SK-N-MC (cell line): ENCODE measurements around the gene ABITRAM.

Experiments
- DNase-seq: peaks from one replicate; pipeline ENCODE4 v3.0.0-alpha.2; 2011; ENCODE audit warnings: low read depth, low spot score
- H3K27ac ChIP-seq: fragments of 200-600 bp; sonication (generic); 2 replicates; pipeline ENCODE4 v1.5.1; 2016; ENCODE audit warnings: mixed run types
- H3K36me3 ChIP-seq: fragments of 200-600 bp; sonication (generic); 2 replicates; pipeline ENCODE4 v1.6.1; 2017; ENCODE audit warnings: antibody characterized with exemption, low read length, mixed read lengths; ENCODE audit not compliant: insufficient read depth
- H3K4me3 ChIP-seq: fragments of 200-600 bp; sonication (generic); 2 replicates; pipeline ENCODE4 v1.5.1; 2016
- H3K9ac ChIP-seq: fragments of 200-600 bp; sonication (generic); 2 replicates; pipeline ENCODE4 v1.8.0; 2017; ENCODE audit warnings: mixed run types, mixed read lengths; ENCODE audit not compliant: insufficient read length
- H3K9me3 ChIP-seq: fragments of 200-600 bp; sonication (generic); 2 replicates; pipeline ENCODE4 v1.6.1; 2017; ENCODE audit warnings: low read depth, mild to moderate bottlenecking, antibody characterized with exemption, low read length, moderate library complexity, mixed read lengths
- EZH2 ChIP-seq: fragments of 200-600 bp; sonication (generic); IDR thresholded peaks from one replicate; pipeline ENCODE4 v1.6.1; 2017; ENCODE audit warnings: antibody characterized with exemption
- FOXP2 ChIP-seq: optimal IDR thresholded peaks from 2 replicates; pipeline ENCODE3; 2011; ENCODE audit warnings: mild to moderate bottlenecking, moderate library complexity; ENCODE audit not compliant: insufficient read depth; ENCODE audit errors: extremely low read length, control extremely low read depth
- POLR2AphosphoS5 ChIP-seq: IDR thresholded peaks from 2 replicates; pipeline ENCODE4 v1.6.1; 2012; ENCODE audit warnings: mild to moderate bottlenecking, low read depth, low read length, borderline replicate concordance

Gene ABITRAM

DNA sequence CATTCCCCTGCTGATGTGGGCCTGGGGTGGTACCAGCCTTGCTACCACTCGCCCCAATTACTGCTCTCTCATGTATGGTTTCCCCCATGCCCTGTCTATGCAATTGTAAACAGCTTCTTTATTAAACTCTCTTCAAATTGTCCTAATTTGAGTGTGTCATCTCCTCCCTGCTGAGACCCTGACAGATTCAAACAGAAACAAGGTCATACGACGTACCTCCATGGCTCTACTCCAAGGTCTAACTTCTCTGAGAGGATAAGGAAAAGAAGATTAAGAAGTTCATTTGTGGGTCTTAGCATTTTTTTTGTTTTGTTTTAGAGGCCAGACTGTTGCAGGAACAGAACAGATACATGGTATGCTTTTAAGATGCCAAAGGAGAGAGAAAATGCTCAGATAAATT is 38.0 kb downstream of the ABITRAM start:
- TF ChIP-seq EZH2: no peak
- no peak for TF ChIP-seq FOXP2
- no peak for TF ChIP-seq POLR2AphosphoS5
- DNase-seq: no peak
- peak overlapping the region; percentile 29 for H3K4me3 ChIP-seq
- H3K9ac ChIP-seq: peak overlapping the region; percentile 2
- peaks cover 14% of the 10 kb centered on the region for H3K36me3 ChIP-seq
- H3K27ac ChIP-seq: peak overlapping the region; percentile 73
- no peaks in the 10 kb centered on the region for H3K9me3 ChIP-seq

DNA sequence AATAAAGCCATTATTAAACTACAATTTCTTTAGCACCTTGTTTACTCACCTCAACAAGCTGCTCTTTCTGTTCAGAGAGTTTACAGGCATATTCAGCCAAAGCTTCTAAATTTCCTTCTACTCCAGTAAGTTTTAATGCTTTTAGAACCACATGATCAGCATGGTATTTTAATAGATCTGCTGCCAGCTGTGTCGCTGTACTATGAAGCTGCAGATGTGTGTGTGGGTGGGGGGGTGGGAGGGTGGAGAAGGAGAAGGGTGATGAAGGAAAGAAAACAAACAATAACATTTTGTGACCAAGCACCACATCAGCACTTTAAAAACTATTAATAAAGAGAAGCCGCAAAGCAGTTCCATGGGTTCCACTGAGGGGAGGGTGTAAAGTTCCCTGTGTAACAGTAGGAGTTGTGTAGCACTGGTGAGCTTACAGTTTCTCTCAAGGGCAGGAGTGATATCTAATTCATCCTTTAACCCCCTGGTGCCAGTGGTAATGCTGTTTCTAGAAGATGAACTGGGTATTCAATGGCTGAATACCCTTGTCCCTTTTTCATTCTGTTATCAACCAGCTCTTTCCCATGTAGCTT is 38.5 kb downstream of the ABITRAM start:
- H3K36me3 ChIP-seq: peaks cover 14% of the 10 kb centered on the region
- DNase-seq: no peak

DNA sequence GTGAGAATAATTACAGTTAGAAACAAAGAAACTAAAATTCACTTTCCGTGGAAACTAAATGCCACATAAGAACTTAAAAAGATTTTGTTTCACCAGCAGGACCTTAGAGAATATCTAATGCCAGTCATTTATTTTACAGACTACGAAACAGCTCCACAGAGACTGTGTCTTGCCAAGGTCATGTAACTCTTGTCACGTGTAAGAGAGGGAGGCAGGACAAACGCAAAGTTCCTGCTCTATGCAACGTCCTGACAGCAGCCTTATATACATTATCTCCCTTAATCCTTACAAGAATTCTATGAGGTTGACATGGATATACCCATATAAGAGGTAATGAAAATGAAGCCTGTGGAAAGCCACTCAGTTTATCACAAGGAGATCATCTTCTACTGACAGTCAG is 39.7 kb downstream of the ABITRAM start:
- Histone ChIP-seq H3K4me3 (no peak overlapping the region), H3K27ac (no peak overlapping the region), H3K9me3 (no peaks in the 10 kb centered on the region), H3K36me3 (peaks cover 14% of the 10 kb centered on the region), H3K9ac (no peak overlapping the region)
- DNase-seq: no peak
- TF ChIP-seq EZH2 (no peak), FOXP2 (no peak), POLR2AphosphoS5 (no peak)

More for the DNA sequence above, 38.5 kb downstream of the ABITRAM start:
- TF ChIP-seq FOXP2: no peak
- no peak for TF ChIP-seq POLR2AphosphoS5
- TF ChIP-seq EZH2: no peak
- Histone ChIP-seq H3K27ac (peak overlapping the region; percentile 73), H3K4me3 (peak overlapping the region; percentile 29), H3K9ac (peak overlapping the region; percentile 2), H3K9me3 (no peaks in the 10 kb centered on the region)

DNA sequence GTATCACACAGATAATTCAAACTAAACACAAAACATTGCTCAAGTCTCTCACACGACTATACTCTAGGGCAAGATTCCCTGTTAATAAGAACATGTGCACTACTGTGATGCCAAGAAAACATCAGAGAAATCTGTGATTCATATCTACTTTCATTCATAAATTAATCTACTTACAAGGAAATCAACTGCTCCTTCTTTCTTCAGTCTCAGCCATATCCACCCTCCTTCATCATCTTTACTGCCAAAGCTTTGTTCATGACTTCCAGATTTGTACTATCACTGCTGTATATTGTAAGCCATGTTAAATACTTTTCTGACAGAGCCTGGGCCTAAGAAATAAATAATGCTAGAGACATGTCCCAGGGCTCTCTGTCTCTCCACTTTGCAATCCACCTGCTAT is 44.0 kb downstream of the ABITRAM start:
- no peaks in the 10 kb centered on the region; the same call in 1 of the 2 replicates for H3K36me3 ChIP-seq
- no peak for TF ChIP-seq FOXP2
- no peak for TF ChIP-seq EZH2
- TF ChIP-seq POLR2AphosphoS5: no peak
- H3K9ac ChIP-seq: no peak overlapping the region
- no peak overlapping the region for H3K27ac ChIP-seq
- no peak for DNase-seq
- no peaks in the 10 kb centered on the region for H3K9me3 ChIP-seq
- no peak overlapping the region for H3K4me3 ChIP-seq

DNA sequence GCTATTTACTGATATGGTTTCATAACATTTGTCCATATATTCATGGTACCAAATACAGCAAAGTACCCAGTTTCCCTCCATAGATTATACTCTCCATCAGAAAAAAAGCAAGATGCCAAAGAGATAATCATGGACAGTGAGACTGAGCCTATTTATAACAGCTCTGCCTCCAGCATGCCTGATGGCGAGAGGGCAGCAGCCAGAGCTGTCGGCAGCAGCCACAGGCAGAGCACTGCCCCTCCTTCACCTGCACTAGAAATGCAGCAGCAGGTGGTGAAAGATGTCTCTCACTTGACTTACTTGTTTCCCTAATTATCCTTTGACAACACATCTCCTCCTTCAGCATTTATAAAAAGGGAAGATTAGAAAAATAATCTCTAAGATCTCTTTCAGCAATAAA is 46.7 kb downstream of the ABITRAM start:
- no peaks in the 10 kb centered on the region for H3K9me3 ChIP-seq
- TF ChIP-seq EZH2 (no peak), FOXP2 (no peak), POLR2AphosphoS5 (no peak)
- no peak overlapping the region for H3K4me3 ChIP-seq
- H3K36me3 ChIP-seq: no peaks in the 10 kb centered on the region; the same call in 1 of the 2 replicates
- no peak overlapping the region for H3K27ac ChIP-seq
- H3K9ac ChIP-seq: no peak overlapping the region
- DNase-seq: no peak

DNA sequence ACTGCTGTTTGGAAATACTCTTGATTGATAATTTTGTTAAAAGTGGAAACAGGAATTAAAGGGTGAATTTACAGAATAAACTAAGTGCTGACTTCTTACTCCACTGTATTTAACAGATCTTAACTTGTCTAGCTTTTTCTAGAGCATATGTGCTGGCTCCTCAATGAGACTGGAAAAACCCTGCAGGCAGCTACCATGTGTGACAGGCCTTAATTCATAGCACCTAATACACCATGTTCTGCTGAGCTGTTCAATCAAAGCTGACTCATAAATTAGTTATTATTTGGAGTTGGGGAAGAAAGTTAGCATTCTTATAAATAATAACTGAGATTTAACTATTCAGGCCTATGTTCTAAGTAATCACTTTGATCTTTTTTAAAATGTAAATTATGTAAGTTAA is 49.7 kb downstream of the ABITRAM start:
- Histone ChIP-seq H3K9me3 (no peaks in the 10 kb centered on the region), H3K9ac (no peak overlapping the region), H3K27ac (no peak overlapping the region), H3K36me3 (peaks cover 7% of the 10 kb centered on the region; the same call in 1 of the 2 replicates), H3K4me3 (no peak overlapping the region)
- no peak for DNase-seq
- no peak for TF ChIP-seq FOXP2
- TF ChIP-seq EZH2: no peak
- TF ChIP-seq POLR2AphosphoS5: no peak
